ENCODE results near the gene C19orf12. TPM values are rescaled to one million over a fixed set of nuclear protein-coding genes. Genes with fewer than 3 reads are reported as not detected.

The C19orf12 gene
- total and polyA plus RNA-seq, 2 of the 4 experiments (the other 2 are of a cell fraction), result 16.3 to 24.0 TPM

GRCh38 chr19:29682236-29682895, 32.7 kb downstream of the C19orf12 start:
- Histone ChIP-seq H3K4ac (ENCODE audit: low read depth, low read length) (no peak overlapping the region), H3K9me3 (ENCODE audit: control insufficient read depth, insufficient read depth, low read length) (no peaks in the 10 kb centered on the region), H3K56ac (ENCODE audit: extremely low read depth, insufficient read depth, low read length) (no peak overlapping the region), H3K18ac (ENCODE audit: low read depth, low read length) (no peak overlapping the region), H2AK9ac (replicated peaks; ENCODE audit: low read depth, low read length, poor library complexity) (no peak overlapping the region), H3K9me1 (ENCODE audit: insufficient read depth, low read length) (0 out of 2 replicates have a peak, but pooled peaks cover 3% of the 10 kb centered on the region), H3K14ac (replicated peaks; ENCODE audit: low read depth, low read length) (no peak overlapping the region), H3K9ac (ENCODE audit: low read depth, low read length) (no peak overlapping the region), H3K27me3 (ENCODE audit: control insufficient read depth, insufficient read depth, low read length) (no peaks in the 10 kb centered on the region), H4K91ac (ENCODE audit: insufficient read depth, low read depth, low read length) (no peak overlapping the region), H4K8ac (ENCODE audit: low read depth in 2 of 2, low read length in 2 of 2) (no peak overlapping the region), H3K23ac (ENCODE audit: low read depth, low read length) (no peak overlapping the region), H2AK5ac (ENCODE audit: low read depth, low read length) (no peak overlapping the region; the same call in 1 of the 2 replicates), H3K27ac (ENCODE audit: insufficient read depth, low read length) (no peak overlapping the region), H3K4me1 (ENCODE audit: control insufficient read depth, insufficient read depth, low read length) (peaks cover 7% of the 10 kb centered on the region), H2BK20ac (ENCODE audit: low read depth, low read length) (no peak overlapping the region), H2AFZ (replicated peaks; ENCODE audit: low read length, poor library complexity) (no peak overlapping the region), H2BK120ac (ENCODE audit: low read depth, low read length) (no peak overlapping the region), H2BK5ac (ENCODE audit: low read depth, low read length, poor library complexity, severe bottlenecking) (no peak overlapping the region), H2BK15ac (ENCODE audit: low read depth, low read length) (no peak overlapping the region), H3K4me2 (ENCODE audit: low read depth, low read length) (no peak overlapping the region), H4K5ac (ENCODE audit: low read depth, low read length) (no peak overlapping the region), H3K36me3 (ENCODE audit: control insufficient read depth, insufficient read depth, low read length) (0 out of 2 replicates have a peak, but pooled peaks cover 1% of the 10 kb centered on the region), H3K4me3 (ENCODE audit: insufficient read depth, low read depth, low read length) (no peak overlapping the region), H4K20me1 (ENCODE audit: insufficient read depth, low read length) (no peaks in the 10 kb centered on the region), H3K79me1 (ENCODE audit: low read depth in 1 of 2, low read length in 2 of 2) (no peaks in the 10 kb centered on the region)
- intact Hi-C loops (cut with micrococcal nuclease) (no loop called here), in situ Hi-C loops (cut with MboI; ENCODE audit: low sequenced_read_pairs) (no loop called here), dilution Hi-C loops (cut with HindIII; ENCODE audit: low sequenced_read_pairs, unreplicated experiment) (no loop called here)
- WGBS, 2 experiments (ENCODE audit: extremely low coverage in 2 of 2, insufficient read length in 1 of 2), result 86% methylated on average over 6 of the region's 16 CpGs; no CpG with 5 or more reads in 1 of the 2 experiments
- POLR2A ChIA-PET (ENCODE audit: unreplicated experiment), result no interaction called here
- BruUV-seq (replicated peaks), result no TSS peak
- ATAC-seq (ENCODE audit: low read depth), result no peak
- TF ChIP-seq RAD21 (IDR thresholded peaks at IDR 0.05; ENCODE audit: low read length), result no peak
- TF ChIP-seq MXI1 (IDR thresholded peaks at IDR 0.05; ENCODE audit: borderline replicate concordance, low read depth, low read length), result no peak
- TF ChIP-seq RCOR1 (IDR thresholded peaks at IDR 0.05; ENCODE audit: insufficient replicate concordance, low read length), result no peak
- no peak for TF ChIP-seq FOS (IDR thresholded peaks at IDR 0.05; ENCODE audit: low read depth, low read length)
- CTCF ChIA-PET, result interaction anchor here (1.4 kb wide), 1 partner anchor 34 kb away, joined by 4 read pairs; no protein-coding TSS in a partner anchor
- DNase-seq, result no peak
